HUES6 (cell line): Measurements from ENCODE around the gene INTS1.
"Not testable (repeated sequence)": the region's sequence is repeated elsewhere in the genome, so short reads cannot be mapped to it uniquely, and the experiment has no call there.

Source experiments
- H3K27ac ChIP-seq: 2 replicates; pipeline ENCODE4 v1.7.0; 2013; ENCODE audit warnings: low read depth, mild to moderate bottlenecking, low read length, inconsistent platforms
- H3K27me3 ChIP-seq: 2 replicates; pipeline ENCODE4 v1.6.1; 2013; ENCODE audit warnings: low read length; ENCODE audit not compliant: control insufficient read depth, insufficient read depth
- H3K36me3 ChIP-seq: 2 replicates; pipeline ENCODE4 v1.6.1; 2013; ENCODE audit warnings: low read length; ENCODE audit not compliant: control insufficient read depth, insufficient read depth
- H3K4me1 ChIP-seq: 2 replicates; pipeline ENCODE4 v1.6.1; 2013; ENCODE audit warnings: low read length; ENCODE audit not compliant: control insufficient read depth, insufficient read depth
- H3K4me3 ChIP-seq: 2 replicates; pipeline ENCODE4 v1.5.1; 2013; ENCODE audit warnings: low read depth, low read length
- H3K9ac ChIP-seq: one replicate; pipeline ENCODE4 v1.6.1; 2013; ENCODE audit warnings: mild to moderate bottlenecking, low read length
- H3K9me3 ChIP-seq: 2 replicates; pipeline ENCODE4 v1.6.1; 2013; ENCODE audit warnings: low read depth, low read length; ENCODE audit not compliant: control insufficient read depth, insufficient read depth

The INTS1 gene

DNA sequence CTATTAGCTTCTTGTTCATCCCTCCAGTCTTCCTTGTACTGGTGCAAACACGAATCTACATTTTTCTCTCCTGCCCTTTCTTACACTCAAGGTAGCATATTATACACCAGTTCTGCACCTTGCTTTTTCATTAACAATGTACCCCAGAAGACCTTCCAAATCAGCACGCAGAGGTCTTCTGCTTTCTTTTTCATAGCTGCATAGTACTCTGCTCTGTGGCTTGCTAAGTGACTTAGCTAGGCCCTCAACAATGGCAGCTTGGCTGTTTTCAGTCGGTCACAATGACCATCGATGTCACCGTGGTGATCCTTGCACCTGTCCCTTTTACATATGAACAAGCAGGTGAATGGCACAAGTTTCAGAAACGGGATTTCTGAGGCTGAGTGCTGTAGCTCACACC is 21.2 kb upstream of the INTS1 start:
- H3K9me3 ChIP-seq, result no peaks in the 10 kb centered on the region
- no peak overlapping the region for H3K4me3 ChIP-seq
- H3K4me1 ChIP-seq, result peaks cover 14% of the 10 kb centered on the region; the same call in 1 of the 2 replicates
- no peaks in the 10 kb centered on the region for H3K27me3 ChIP-seq
- H3K27ac ChIP-seq, result no peak overlapping the region
- no peaks in the 10 kb centered on the region for H3K36me3 ChIP-seq
- no peak overlapping the region for H3K9ac ChIP-seq

DNA sequence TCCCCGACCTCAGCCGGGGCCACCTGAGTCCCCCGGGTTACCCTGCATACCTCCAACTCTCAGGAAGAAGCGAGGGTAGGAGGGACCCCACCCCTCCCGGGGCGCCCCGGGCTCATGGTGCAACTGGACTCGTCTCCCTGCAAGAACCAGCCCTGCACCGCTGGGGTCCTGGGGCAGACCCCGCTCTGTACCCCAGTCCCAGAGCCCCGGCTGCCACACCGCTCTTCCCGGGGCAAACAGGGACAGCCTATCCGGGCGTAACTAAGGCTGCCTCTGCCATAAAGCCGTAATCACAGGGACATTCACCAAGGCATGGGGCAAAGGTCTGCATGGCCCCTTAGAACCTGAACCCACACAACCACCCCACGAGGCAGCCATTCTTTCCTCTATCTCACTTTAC is 19.7 kb upstream of the INTS1 start:
- Histone ChIP-seq H3K4me1 (peaks cover 14% of the 10 kb centered on the region; the same call in 1 of the 2 replicates), H3K27me3 (no peaks in the 10 kb centered on the region), H3K9me3 (peaks cover 3% of the 10 kb centered on the region; the same call in 1 of the 2 replicates), H3K36me3 (no peaks in the 10 kb centered on the region), H3K9ac (no peak overlapping the region), H3K4me3 (no peak overlapping the region), H3K27ac (no peak overlapping the region)

DNA sequence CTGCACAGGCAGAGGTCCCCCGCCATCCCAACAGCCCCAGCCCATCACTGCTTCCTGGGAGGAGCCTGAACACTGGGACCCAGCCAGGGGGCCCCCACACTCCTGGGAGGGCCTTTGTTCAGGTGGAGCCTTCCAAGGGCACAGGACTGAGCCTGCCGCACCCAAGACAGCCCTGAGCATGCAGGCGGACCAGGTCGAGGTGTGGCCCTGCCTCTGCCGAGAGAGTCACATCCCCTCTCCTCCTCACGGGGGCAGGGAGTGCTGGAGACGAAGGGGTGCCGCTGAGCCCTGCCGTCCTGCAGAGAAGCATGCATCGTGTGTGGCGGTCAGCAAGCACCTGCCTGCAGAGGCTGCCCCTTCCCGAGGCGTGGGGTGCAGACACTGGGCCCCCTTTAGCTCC is 19.0 kb upstream of the INTS1 start:
- Histone ChIP-seq H3K36me3 (no peaks in the 10 kb centered on the region), H3K9ac (no peak overlapping the region), H3K4me3 (no peak overlapping the region), H3K27ac (no peak overlapping the region), H3K27me3 (no peaks in the 10 kb centered on the region), H3K4me1 (peaks cover 14% of the 10 kb centered on the region; the same call in 1 of the 2 replicates), H3K9me3 (peaks cover 5% of the 10 kb centered on the region; the same call in 1 of the 2 replicates)

DNA sequence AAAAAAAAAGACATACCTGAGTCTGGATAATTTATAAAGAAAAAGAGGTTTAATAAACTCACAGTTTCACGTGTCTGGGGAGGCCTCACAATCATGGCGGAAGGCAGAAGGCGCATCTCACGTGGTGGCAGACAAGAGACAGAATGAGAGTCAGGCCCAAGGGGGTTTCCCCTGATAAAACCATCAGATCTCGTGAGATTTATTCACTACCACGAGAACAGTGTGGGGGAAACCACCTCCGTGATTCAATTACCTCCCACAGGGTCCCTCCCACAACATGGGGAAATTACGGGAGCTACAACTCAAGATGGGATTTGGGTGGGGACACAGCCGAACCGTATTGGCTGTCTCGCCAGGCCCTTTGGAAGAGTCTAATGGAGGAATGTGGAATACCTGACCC is 17.3 kb upstream of the INTS1 start:
- Histone ChIP-seq H3K4me3 (no peak overlapping the region), H3K27me3 (no peaks in the 10 kb centered on the region), H3K9ac (no peak overlapping the region), H3K4me1 (peaks cover 10% of the 10 kb centered on the region; the same call in 1 of the 2 replicates), H3K36me3 (no peaks in the 10 kb centered on the region), H3K9me3 (peaks cover 5% of the 10 kb centered on the region; the same call in 1 of the 2 replicates), H3K27ac (no peak overlapping the region)

DNA sequence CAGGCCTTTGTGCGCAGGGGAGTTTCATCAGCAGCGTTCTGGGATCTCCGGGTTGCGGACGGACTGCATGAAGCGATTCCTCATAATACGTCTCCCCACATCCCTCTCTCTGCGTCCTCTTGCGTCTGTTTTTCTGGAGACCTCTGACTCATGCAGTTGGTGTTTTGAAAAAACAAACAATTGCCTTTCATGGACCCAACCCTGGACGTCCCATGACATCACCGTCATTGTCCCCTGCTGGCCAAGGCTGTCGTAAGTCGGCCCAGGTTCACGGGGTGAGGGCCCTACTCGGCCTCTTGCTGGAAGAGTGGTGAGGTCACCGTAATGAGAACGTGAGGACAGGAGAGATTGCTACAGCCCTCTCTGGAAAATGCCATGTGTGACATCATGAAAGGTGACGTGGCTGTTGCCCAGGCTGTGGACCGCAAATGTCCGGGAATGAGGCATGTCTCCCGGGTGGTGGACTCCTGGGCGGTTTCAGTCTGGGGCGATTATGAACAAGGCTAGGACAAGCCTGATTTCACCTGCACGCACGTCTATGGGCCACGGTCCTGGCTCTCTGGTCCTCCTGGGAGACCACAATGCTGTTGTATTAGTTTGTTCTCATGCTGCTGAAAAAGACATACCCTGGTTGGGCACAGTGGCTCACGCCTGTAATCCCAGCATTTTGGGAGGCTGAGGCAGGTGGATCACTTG is 16.5 kb upstream of the INTS1 start:
- H3K4me3 ChIP-seq, result no peak overlapping the region
- H3K4me1 ChIP-seq, result peaks cover 8% of the 10 kb centered on the region; the same call in 1 of the 2 replicates
- H3K27me3 ChIP-seq, result no peaks in the 10 kb centered on the region
- H3K27ac ChIP-seq, result no peak overlapping the region
- H3K9ac ChIP-seq, result no peak overlapping the region
- H3K9me3 ChIP-seq, result peaks cover 5% of the 10 kb centered on the region; the same call in 1 of the 2 replicates
- no peaks in the 10 kb centered on the region for H3K36me3 ChIP-seq

DNA sequence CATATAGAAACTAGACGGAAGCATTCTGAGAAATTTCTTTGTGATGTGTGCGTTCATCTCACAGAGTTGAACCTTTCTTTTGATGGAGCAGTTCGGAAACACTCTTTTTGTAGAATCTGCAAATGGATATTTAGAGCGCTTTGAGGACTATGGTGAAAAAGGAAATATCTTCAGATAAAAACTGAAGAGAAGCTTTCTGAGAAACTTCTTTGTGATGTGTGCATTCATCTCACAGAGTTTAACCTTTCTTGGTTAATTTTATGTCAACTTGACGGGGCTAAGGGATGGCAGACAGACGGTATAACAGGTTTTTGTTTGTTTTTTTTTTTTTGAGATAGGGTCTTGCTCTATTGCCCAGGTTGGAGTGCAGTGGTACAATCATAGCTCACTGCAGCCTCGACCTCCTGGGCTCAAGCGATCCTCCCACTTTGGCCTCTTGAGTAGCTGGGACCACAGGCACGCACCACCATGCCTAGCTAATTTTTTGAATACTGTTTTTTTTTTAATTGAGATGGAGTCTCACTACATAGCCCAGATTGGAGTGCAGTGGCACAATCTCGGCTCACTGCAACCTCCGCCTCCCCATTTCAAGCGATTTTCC is 15.2 kb upstream of the INTS1 start:
- H3K9me3 ChIP-seq, H3K27me3 ChIP-seq, H3K4me3 ChIP-seq, H3K4me1 ChIP-seq, H3K9ac ChIP-seq, H3K27ac ChIP-seq, H3K36me3 ChIP-seq: not testable (repeated sequence)

DNA sequence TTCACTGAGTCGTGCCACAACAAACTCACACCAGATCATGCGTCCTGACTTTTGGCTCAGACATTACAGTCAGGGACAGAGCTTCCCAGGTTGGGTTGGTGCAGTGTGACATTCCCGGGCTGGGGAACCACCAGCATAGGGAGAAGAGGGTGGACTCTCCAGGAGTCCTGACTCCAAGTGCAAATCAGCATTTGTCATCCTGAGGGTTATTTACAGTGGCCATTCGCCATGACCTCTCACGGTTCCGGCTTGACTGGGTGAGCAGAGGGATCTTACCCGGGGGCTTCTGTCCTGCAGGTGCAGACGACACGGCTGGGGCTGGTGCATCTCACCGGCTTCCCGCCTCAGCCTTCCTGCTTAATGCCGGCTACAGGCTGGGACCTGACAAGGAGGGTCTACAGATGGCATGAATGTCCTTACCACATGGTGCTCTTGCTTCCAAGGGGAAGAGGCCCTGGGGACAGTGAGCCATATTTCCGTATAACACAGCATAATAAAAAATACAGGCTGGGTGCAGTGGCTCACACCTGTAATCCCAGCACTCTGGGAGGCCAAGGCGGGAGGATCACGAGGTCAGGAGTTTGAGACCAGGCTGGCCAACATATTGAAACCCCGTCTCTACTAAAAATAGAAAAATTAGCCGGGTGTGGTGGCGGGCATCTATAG is 12.5 kb upstream of the INTS1 start:
- peaks cover 5% of the 10 kb centered on the region; the same call in 1 of the 2 replicates for H3K9me3 ChIP-seq
- no peaks in the 10 kb centered on the region for H3K4me1 ChIP-seq
- no peak overlapping the region for H3K9ac ChIP-seq
- no peak overlapping the region for H3K4me3 ChIP-seq
- no peak overlapping the region for H3K27ac ChIP-seq
- H3K27me3 ChIP-seq, result no peaks in the 10 kb centered on the region
- no peaks in the 10 kb centered on the region for H3K36me3 ChIP-seq

DNA sequence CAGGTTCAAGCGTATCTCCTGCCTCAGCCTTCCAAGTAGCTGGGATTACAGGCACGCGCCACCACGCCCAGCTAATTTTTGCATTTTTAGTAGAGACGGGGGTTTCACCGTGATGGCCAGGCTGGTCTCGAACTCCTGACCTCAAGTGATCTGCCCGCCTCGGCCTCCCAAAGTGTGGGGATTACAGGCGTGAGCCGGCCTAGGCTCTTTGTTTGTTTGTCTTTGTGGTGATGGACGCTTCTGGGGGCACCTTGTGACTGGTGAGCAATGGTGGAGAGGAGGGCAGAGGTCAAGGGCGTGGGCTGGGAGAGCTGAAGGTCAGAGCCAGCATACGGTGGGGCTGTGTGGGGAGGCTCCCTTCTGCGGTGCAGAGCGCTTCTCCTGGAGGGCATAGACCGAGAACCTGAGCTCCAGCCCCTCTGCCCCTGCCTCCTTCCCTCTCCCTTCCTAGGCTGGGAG is 11.3 kb upstream of the INTS1 start:
- not testable (repeated sequence) for H3K27ac ChIP-seq, H3K9me3 ChIP-seq, H3K27me3 ChIP-seq, H3K9ac ChIP-seq, H3K4me1 ChIP-seq, H3K36me3 ChIP-seq, H3K4me3 ChIP-seq

DNA sequence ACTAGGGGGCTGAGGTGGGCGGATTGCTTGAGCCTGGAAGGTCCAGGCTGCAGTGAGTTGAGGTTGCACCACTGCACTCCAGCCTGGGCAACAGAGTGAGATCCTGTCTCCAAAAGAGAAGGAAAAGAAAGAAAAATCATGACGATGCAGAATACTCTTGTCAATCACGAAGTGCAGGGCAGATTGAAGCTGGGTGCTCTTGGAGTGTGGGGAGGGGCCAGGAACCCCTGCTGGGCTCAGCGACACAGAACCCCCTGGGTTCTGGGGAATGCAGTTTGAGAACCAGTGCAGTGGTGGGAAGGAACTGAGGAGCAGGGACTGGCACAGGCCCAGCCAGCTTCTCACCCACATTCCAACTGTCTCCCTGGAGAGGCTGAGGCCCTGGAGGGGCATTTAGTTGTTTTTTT is 10.8 kb upstream of the INTS1 start:
- H3K9ac ChIP-seq, result no peak overlapping the region
- no peaks in the 10 kb centered on the region for H3K27me3 ChIP-seq
- no peaks in the 10 kb centered on the region for H3K4me1 ChIP-seq
- no peaks in the 10 kb centered on the region for H3K36me3 ChIP-seq
- H3K9me3 ChIP-seq, result peaks cover 5% of the 10 kb centered on the region; the same call in 1 of the 2 replicates
- no peak overlapping the region for H3K27ac ChIP-seq
- no peak overlapping the region for H3K4me3 ChIP-seq

DNA sequence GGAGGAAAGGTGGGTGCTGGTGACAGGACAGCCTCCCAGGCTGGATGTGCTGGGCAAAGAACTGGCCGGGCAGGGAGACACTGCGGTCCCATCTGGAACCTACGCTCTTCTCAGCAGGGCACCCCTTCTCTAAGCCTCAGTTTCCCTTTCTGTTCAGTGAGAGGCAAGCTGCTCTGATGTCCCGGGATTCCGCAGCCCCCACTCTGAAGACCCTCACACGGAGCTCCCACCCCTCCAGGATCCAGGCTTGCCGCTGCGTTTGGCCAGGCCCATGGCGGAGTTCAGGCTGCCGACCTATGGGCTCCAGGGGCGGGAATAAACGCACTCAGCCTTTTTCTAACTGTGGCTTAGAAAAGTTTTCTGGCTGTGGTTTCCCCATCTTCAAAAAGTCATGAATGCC is 10.2 kb upstream of the INTS1 start:
- Histone ChIP-seq H3K9me3 (peaks cover 5% of the 10 kb centered on the region; the same call in 1 of the 2 replicates), H3K27me3 (no peaks in the 10 kb centered on the region), H3K27ac (no peak overlapping the region), H3K4me1 (no peaks in the 10 kb centered on the region), H3K36me3 (no peaks in the 10 kb centered on the region), H3K9ac (no peak overlapping the region), H3K4me3 (no peak overlapping the region)

DNA sequence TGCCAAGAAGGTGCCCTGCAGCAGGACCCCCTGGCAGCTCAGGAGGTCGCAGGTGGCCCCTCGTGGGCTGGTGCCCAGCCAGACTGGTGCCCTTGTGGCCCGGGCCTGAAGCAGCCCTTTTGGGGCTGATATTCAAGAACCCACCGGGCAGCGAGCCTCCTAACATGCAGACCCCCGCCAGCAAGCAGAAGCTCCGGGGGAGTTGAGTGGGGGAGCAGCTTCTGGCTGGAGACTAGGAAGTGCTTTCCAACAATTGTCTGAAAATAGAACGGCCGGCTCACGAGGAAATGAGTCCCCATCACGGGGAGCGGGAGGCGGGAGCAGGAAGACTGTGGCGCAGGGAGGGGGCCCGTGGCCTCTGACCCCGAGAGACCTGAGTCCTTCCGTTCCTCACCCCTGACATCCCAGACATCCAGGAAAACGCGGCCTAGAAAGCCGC is 9.5 kb upstream of the INTS1 start:
- Histone ChIP-seq H3K4me1 (no peaks in the 10 kb centered on the region), H3K36me3 (no peaks in the 10 kb centered on the region), H3K9me3 (peaks cover under 1% of the 10 kb centered on the region; the same call in 1 of the 2 replicates), H3K27me3 (no peaks in the 10 kb centered on the region), H3K4me3 (no peak overlapping the region), H3K27ac (no peak overlapping the region), H3K9ac (no peak overlapping the region)
